ENCODE results near the gene INSR. TPM values are rescaled to one million over a fixed set of nuclear protein-coding genes. Genes with fewer than 3 reads are reported as not detected.
"Not testable (repeated sequence)": the region's sequence is repeated elsewhere in the genome, so short reads cannot be mapped to it uniquely, and the experiment has no call there.

The INSR gene
- total RNA-seq, 2 donors from 2014 or later = 44.6 to 52.9 TPM

DNA sequence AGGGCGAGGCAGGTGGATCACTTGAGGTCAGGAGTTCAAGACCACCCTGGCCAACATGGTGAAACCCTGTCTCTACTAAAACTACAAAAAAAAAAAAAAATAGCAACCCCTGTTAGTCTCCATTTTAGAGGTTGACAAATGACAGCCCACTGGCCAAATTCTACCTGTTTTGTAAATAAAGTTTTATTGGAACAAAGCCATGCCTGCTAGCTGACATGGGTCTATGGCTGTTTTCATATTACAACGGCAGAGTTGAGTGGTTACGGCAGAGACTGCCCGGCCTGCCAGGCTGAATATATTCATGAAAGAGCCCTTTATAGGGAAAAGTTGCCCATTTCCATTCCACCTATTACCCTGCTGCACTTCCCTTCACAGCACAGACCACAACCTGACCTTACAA, 121.4 kb downstream of the INSR start:
- DNase-seq = no peak
- intact Hi-C loops (cut with DNase I) = no loop called here
- ATAC-seq = no peak

DNA sequence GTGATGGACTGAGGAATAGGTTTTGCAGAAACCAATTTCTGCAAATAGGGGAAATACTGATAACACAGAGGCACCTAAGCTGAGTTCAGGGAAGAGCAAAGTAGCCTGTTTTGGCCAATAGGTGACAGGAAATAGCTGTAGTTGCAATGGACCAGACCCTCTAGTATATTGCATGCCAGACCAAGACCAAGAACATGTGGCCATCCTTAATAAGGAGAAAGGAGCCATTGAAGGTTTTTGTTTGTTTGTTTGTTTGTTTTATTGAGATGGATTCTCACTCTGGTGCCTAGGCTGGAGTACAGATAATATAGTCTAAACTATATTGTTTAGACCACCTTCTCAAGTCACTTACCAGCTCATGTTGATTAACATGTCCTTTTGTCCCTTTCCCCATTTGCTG, 123.2 kb downstream of the INSR start:
- no peak for DNase-seq
- intact Hi-C loops (cut with DNase I) = no loop called here
- no peak for ATAC-seq

DNA sequence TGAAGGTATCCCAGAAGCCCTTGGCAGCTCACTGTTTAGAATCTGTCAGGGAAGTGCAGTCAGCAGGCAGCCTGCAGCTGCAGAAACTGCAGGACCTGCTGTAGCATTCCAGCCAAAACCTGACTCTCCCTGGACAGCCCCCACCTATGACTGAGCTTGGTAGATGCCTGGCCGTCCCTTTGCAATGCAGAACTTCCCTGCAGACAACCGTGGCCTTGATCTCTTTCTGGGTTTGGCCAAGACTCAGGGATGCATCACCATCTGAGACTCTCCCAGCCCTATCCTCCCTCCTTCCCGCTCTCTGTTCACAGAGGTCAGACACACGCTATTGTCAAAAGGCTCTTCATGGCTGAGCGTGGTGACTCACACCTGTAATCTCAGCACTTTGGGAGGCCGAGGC, 125.3 kb downstream of the INSR start:
- DNase-seq (no peak), ATAC-seq (no peak)

DNA sequence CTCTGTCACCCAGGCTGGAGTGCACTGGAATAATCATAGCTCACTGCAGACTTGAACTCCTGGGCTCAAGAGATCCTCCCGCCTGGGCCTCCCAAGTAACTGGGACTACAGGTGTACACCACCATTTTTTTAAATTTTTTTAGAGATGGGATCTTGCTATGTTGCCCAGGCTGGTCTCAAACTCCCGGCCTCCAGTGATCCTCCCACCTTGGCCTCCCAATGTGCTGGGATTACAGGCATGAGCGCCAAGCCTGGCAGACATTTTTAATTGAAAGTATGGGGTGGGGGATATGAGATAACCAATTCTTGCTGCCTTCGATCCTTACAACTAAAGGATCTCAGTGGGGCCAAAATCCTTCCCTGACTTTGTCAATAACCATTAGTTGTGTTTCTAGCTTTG, 132.9 kb downstream of the INSR start:
- ATAC-seq = no peak
- no peak for DNase-seq

More for the DNA sequence above, 125.3 kb downstream of the INSR start:
- intact Hi-C loops (cut with DNase I) = no loop called here

DNA sequence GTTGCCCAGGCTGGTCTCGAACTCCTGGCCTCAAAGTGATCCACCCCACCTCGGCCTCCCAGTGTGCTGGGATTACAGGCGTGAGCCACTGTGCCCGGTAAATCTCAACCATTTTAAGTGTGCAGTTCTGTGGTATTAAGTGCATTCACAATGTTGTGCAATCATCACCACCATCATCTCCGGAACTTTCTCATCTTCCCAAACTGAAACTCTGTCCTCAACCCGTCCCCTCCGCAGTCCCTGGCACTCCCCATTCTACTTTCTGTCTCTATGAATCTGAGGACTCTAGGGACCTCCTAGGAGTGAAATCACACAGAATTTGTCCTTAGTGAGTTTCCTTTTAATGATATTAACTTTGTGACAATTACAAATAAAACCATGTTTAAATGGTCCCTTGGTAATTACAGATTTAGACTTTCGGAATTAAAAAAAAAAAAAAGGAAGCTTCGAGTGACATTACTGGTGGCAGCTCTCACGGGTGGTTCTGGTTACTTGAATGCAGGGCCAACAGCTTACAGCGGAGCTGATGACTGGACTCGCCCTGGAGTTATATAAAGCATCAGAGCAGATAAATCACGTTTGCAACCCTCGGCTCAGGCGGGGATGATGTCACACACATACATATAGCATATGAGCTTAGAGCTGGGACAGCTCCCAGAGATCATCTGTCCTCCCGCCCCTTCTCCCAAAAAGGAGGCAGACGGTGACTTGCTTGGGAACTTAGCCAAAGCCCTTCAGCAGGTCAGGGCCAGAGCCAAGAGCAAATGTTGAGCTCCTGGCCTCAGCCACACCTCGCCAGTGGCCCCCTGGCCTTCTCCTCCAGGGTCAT, 134.9 kb downstream of the INSR start:
- DNase-seq = peak; percentile 74
- intact Hi-C loops (cut with DNase I) = loop anchor here in 1 of 2 donors (10.0 kb wide), 1 partner anchor 135 kb away; the partner anchor contains the start of gene INSR
- peak; percentile 97 for ATAC-seq

More for the DNA sequence above, 132.9 kb downstream of the INSR start:
- intact Hi-C loops (cut with DNase I) = no loop called here

DNA sequence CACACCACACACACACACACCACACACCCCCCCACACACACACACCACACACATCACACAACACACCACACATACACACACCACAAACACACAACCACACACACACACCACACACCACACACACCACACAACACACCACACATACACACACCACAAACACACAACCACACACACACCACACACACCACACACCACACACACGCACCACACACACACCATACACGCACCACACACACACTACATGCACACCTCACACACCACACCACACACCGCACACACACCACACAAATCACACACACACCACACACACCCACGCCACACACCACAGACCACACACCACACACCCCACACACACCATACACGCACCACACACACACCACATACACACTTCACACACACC, 141.2 kb downstream of the INSR start:
- no peak for DNase-seq
- no peak for ATAC-seq
- intact Hi-C loops (cut with DNase I) = loop anchor here in 1 of 2 donors (10.0 kb wide), 1 partner anchor 142 kb away; the partner anchor contains the start of gene INSR

DNA sequence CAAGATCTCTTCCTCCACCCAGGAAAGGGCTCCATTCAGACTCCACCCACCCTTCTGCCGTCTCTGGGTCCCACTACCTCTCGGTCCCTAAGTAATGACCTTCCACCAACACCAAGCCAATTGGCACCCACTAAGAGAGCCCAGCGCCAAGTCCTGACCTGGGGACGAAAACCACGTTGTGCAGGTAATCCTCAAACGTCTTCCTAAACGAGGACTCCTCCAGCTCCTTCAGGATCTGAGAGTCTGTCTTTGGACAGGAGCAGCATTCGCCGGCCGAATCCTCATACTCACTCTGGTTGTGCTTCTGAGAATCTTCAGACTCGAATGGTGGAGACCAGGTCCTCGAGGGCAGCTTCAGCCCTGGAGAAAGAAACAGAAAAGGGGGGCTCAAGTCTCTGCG, 141.6 kb downstream of the INSR start:
- ATAC-seq = no peak
- intact Hi-C loops (cut with DNase I) = loop anchor here in 1 of 2 donors (10.0 kb wide), 1 partner anchor 142 kb away; the partner anchor contains the start of gene INSR

DNA sequence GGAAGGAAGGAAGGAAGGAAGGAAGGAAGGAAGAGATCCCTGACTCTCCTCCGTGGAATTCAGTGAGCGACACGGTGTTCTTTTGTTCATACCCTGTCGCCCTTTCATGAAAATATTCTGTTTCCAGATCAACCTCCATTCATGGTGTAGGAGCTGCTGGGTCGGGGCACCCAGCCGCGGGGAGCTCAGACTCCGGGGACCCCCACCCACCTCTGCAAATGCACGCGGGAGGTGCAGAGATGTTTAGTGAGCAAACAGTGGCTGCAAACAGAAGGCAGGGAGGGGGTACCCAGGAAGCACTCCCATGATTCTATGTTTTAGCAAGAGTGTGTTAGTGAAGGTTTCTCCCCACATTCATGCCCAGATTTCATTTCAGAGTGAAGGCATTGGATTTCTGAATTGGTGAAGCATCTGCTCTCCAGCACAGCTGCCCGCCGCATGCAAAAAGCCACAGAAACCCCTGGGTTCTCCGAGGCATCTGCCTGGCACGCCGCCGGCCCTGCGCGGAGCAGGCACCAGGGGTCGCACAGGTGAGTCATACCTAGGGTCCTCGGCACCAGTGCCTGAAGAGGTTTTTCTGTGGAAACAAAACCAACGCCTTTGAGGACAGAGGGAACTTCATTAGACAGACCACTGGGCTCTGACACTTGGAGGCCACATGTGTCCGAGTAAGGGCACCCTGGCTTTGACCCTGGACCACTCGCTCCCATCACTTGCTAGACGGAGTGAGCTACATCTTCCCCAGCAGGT, 144.1 kb downstream of the INSR start:
- ATAC-seq (no peak), DNase-seq (no peak)
- intact Hi-C loops (cut with DNase I) = loop anchor here (2.0 to 10.0 kb wide), 3 partner anchors 145 to 192 kb away; partner anchors contain the start of gene INSR (in 1 of the 2)

More for the DNA sequence above, 141.6 kb downstream of the INSR start:
- no peak for DNase-seq

DNA sequence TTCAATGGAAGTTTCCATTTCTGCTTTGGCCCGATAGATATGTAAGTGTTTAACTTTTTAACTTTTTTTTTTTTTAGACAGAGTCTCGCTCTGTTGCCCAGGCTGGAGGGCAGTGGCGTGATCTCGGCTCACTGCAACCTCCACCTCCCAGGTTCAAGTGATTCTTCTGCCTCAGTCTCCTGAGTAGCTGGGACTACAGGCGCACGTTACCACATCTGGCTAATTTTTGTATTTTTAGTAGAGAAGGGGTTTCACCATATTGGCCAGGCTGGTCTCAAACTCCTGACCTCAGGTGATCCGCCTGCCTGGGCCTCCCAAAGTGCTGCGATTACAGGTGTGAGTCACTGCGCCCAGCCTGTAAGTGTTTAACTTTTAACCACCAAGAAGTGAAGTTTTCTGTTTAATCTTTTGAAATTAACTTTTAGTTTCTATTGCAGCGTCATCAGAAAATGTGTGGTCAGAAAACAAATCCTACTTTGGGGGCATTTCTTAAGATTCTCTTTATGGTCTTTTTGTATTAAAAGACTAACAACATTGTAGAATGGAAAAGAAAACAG, 147.0 kb downstream of the INSR start:
- ATAC-seq, DNase-seq: not testable (repeated sequence)
- intact Hi-C loops (cut with DNase I) = loop anchor here in 1 of 2 donors (5.0 kb wide), 1 partner anchor 195 kb away; no protein-coding TSS in a partner anchor

DNA sequence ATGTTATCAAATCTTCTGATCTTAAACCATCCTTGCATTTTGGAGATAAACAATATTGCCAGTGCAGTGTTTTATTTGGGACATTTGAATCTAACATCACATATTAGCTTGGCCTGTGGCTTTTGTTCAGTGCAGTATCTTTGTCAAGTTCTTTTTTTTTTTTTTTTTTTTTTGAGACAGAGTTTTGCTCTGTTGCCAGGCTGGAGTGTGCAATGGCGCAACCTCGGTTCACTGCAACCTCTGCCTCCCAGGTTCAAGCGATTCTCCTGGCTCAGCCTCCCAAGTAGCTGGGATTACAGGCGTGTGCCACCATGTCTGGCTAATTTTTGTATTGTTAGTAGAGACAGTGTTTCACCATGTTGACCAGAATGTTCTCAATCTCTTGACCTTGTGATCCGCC, 148.1 kb downstream of the INSR start:
- DNase-seq, ATAC-seq: not testable (repeated sequence)
- intact Hi-C loops (cut with DNase I) = loop anchor here in 1 of 2 donors (5.0 kb wide), 1 partner anchor 196 kb away; no protein-coding TSS in a partner anchor

DNA sequence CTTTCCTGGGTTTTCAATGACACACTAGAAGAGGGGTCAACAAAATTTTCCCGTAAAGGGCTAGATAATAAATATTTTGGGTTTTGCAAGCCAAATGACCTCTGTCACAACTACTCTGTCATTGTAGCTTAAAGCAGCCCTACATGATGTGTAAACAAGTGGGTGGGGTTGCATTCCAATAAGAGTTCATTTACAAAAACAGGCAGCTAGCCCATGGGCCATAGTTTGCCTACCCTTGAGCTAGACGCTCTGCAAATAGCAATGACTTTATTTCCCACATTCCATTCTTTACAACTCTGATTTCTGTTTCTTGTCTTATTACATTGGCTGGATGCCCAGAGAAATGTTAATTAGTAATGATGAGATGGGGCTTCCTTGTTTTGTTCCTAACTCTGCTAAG, 148.7 kb downstream of the INSR start:
- ATAC-seq (no peak), DNase-seq (no peak)
- intact Hi-C loops (cut with DNase I) = loop anchor here in 1 of 2 donors (5.0 kb wide), 1 partner anchor 197 kb away; no protein-coding TSS in a partner anchor

DNA sequence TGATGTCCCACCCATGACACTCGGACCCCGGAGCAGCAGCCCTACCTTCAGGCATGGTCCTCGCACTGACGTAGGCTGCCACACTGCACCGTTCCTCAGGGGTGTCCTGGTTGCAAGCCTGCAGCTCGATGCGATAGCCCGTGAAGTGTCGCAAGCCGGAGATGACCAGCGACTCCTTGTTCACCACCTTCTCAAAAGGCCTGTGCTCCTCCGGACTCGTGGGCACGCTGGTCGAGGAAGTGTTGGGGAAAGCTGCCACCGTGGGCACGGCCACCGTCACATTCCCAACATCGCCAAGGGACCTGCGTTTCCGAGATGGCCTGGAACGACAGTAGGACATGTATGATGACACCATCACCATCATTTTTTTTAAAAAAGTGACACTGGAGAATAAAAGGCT, 151.4 kb downstream of the INSR start:
- no peak for DNase-seq

DNA sequence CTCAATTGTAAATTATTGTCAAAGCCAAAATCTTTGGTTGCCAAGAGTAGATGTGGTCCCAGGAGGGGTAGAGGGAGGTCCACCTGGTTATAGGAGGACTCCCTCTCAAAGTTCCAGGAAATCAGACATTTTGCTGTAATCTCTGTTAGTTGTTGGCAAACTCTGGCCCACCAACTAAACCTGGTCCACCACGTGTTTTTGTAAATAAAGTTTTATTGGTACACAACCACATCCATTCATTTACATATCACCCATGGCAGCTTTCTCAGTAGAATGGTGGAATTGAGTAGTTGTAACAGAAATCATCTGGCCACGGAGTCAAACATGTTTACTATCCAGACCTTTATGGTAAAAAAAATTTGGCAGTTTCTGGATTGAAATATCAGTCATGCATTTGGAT, 154.1 kb downstream of the INSR start:
- DNase-seq = no peak
- no peak for ATAC-seq
- intact Hi-C loops (cut with DNase I) = no loop called here

More for the DNA sequence above, 151.4 kb downstream of the INSR start:
- intact Hi-C loops (cut with DNase I) = no loop called here
- no peak for ATAC-seq

DNA sequence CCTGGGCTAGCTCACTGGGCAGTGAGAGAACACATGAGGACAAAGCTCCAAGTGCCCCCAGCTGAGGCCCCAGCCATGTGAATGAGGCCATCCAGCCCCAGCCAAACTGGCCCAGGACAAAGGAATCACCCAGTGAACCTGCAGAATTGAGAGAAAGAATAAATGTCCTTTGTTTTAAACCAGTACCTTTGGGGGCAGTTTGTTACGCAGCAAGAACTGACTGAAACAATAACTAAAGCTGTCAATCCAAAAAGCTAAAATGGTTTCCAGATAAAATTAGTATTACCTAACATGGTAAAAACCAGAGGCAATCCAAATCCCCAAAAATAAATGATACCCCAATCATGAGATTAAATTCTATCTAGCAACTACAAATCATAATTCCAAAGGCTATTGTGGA, 155.1 kb downstream of the INSR start:
- intact Hi-C loops (cut with DNase I) = no loop called here
- ATAC-seq = no peak
- no peak for DNase-seq

DNA sequence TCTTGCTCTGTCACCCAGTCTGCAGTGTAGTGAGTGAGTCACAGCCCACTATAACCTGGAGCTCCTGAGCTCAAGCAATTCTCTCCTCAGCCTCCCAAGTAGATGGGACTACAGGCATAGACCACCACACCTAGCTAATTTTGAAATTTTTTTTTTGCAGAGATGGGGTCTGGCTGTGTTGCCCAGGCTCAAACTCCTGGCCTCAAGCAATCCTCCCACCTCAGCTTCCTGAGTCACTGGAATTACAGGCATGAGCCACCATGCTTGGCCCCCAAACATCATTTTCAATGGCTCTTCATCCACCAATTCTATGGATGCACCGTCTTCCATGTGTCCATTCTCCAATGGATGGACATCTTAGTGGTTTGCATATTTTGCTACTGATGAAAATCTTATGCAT, 155.8 kb downstream of the INSR start:
- intact Hi-C loops (cut with DNase I) = no loop called here
- DNase-seq (no peak), ATAC-seq (no peak)

DNA sequence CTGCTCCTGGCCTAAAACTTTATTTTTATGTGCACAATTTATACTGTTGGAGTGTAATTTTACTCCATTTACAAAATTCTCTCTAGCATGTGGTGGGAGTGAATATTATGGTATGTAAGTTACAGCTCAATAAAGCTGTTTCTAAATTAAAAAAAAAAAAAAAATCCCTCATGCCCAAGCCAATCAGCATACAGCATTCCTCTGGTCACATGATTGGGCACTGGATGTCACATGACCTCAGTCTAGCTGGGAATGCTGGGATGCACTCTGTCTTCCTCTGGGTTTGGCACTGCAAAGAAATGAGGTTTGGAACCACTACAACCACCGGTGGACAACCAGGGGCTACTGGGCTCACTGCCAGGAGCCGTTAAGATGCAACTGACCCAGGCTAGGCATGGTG, 157.1 kb downstream of the INSR start:
- no peak for ATAC-seq
- intact Hi-C loops (cut with DNase I) = no loop called here
- no peak for DNase-seq

DNA sequence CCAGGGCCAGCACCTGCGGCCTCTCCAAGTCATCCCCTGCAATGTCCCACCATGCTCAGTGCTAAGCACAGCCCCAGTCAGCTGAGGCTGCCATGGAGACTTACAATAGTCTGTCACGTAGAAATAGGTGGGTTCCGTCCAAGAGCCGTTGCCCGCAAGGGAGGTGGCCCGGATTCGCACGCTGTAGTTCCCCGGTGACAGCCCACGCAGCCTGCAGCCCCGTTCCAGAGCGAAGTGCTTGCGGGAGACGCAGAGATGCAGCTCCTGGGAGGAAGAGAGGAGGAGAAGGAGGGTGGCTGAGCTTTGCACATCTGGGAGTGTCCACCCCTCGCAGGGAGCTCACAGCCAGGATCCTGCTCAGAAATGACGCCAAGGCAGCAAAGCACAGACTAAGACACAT, 162.2 kb downstream of the INSR start:
- intact Hi-C loops (cut with DNase I) = no loop called here
- DNase-seq = no peak
- ATAC-seq = no peak

DNA sequence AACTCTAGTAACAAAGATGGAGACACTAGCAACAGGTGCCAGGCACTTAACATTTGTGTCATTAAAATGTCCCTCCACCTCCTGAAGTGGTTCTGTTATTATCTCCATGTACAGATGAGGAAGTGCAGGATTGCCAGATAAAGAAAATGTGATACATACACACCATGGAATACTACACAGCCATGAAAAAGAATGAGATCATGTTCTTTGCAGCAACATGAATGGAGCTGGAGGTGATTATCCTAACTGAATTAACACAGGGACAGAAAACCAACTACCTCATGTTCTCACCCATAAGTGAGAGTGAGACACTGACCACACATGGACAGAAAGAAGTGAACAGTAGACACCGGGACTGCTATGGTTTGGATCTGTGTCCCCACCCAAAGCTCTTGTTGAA, 164.2 kb downstream of the INSR start:
- DNase-seq (no peak), ATAC-seq (no peak)
- intact Hi-C loops (cut with DNase I) = no loop called here

DNA sequence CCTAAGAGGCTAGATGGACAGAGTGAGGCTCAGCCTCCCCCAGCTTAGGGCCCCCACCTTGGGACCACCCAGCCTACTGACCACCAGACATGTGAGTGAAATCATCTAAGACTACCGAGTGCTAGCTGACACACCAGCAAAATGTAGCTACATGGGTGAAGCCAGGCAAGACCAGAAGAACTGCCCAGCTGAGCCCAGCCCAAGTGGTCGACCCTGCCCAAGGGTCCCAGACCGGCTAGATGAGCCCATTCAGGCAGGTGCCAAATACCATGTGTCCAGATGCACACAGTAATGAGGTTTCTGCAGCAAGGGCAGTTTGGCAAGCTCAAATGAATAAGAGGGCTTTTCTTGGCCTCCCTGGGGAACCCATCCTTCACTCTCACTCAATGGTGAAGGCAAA, 168.1 kb downstream of the INSR start:
- no peak for DNase-seq

DNA sequence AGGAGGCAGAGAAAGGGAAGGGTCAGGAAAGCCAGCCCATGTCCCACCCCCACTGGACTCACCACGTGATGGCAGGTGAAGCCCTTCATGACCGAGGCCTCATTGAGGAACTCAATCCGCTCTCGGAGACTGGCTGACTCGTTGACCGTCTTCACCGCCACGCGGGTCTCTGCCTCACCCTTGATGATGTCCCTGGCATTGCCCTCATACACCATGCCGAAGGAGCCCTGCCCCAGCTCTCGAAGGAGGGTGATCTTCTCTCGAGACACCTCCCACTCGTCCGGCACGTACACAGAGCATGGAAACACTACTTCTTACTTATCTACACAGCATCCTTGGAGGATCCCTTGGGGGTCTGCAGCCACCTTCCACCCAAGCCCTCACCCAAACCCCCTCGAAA, 169.0 kb downstream of the INSR start:
- DNase-seq (no peak), ATAC-seq (no peak)
- intact Hi-C loops (cut with DNase I) = no loop called here

More for the DNA sequence above, 168.1 kb downstream of the INSR start:
- no peak for ATAC-seq
- intact Hi-C loops (cut with DNase I) = no loop called here
